Posterior vena cava (tissue), 2 donors: ENCODE data around the gene ARHGAP4. TPM values are rescaled to one million over a fixed set of nuclear protein-coding genes. Genes with fewer than 3 reads are reported as not detected.

Source experiments
- DNase-seq: peaks from one replicate; pipeline ENCODE4 v3.0.0-alpha.2; 2020; ENCODE audit warnings: low spot score
- intact Hi-C, 2 donors: fragments of 100-400 bp; cut with DNase I; formaldehyde crosslinking; loops; one replicate each; pipeline versions ENCODE4 v1.14.1 to v1.14.2; 2022 to 2023
- total RNA-seq, 2 donors: library from RNA; stranded (reverse); fragmentation: NEBNext Ultra II Directional; extraction: Animal tissue kit (Norgen Biotek cat#: 25700); gene quantifications; one replicate each; pipeline ENCODE4 v1.2.1, GENCODE V29; 2021
- donor health status: DM: yes; HTN: yes; CAD: no.
- donor health status: DM: yes; HTN: yes; CAD: no.

Gene ARHGAP4
- total RNA-seq, 2 donors from 2014 or later, result 36.3 to 47.1 TPM

DNA sequence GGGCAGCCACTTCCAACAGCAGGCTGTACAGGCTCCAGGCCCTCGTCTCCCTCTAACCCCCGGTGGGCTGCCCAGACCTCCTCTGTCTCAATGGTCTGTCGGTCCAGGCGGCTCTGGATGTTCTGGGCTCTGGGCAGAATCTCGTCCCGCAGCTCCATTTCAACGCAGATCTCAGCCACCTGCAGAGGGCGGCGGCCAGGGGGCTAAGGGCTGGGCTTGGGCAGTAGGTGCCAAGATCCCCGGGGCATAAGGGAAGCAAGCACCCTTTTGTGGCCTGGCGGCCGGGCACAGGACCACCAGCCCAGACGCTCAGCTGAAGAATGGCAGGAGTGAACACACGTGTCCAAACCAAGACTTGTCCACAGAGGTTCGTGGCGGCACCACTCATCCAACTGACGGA, 12.4 kb downstream of the ARHGAP4 start:
- DNase-seq, result no peak
- intact Hi-C loops, result no loop called here

DNA sequence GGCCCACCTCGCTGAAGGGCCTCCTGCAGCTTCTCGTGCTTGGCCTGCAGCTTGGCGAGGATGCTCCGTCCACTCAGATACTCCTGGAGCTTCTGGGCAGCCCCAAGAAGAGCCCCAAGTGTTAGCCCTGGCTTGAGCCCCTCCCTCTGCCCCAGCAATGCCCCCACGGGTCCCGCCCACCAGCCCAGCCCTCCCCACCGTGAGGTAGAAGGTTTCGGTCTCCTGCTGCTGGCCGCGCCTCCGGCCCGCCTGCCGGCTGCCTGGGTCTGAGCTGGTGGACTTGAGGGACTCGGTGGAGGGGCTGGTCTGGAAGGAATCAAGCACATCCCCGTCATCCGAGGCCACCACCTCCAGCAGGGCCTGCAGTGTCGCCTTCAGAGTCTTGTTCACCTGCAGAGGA, 12.9 kb downstream of the ARHGAP4 start:
- no peak for DNase-seq
- intact Hi-C loops, result no loop called here

DNA sequence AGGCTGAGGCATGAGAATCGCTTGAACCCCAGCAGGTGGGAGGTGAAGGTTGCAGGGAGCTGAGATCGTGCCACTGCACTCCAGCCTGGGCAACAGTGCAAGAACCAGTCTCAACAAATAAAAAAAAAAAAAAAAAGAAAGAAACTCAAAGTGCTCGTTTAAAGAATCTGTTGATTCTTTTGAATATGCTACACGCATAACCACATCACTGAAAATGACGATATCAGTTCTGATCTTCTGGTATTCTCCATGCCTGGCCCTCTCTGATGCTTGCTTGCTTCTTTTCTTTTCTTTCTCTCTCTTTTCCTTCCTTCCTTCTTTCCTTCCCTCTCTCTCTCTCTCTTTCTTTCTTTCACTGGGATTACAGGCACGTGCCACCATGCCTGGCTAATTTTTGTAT, 14.3 kb downstream of the ARHGAP4 start:
- intact Hi-C loops, result no loop called here
- DNase-seq, result no peak

DNA sequence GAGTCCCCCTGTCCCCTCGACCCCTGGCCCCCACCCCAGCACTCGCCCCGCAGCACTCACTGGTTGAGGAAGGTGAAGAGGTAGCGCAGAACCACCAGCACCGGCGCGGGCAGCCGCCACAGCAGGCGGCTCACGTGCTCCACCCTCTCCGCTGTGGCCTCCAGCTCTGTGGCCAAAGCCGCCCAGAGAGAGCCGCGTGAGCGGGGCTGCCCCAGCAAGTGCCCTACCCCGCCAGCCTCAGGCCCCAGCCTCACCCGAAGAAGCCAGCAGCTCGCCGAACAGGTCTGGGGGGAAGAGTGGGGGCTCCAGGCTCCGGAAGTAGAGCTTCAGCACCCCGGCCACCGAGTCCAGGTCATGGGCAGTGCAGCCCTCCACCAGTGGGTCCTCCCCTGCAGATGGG, 15.6 kb downstream of the ARHGAP4 start:
- no peak for DNase-seq
- intact Hi-C loops, result no loop called here

- intact Hi-C loops, result no loop called here
- no peak for DNase-seq
These were observed 16.1 kb downstream of the ARHGAP4 start for GRCh38 chrX:153909980-153910360.

DNA sequence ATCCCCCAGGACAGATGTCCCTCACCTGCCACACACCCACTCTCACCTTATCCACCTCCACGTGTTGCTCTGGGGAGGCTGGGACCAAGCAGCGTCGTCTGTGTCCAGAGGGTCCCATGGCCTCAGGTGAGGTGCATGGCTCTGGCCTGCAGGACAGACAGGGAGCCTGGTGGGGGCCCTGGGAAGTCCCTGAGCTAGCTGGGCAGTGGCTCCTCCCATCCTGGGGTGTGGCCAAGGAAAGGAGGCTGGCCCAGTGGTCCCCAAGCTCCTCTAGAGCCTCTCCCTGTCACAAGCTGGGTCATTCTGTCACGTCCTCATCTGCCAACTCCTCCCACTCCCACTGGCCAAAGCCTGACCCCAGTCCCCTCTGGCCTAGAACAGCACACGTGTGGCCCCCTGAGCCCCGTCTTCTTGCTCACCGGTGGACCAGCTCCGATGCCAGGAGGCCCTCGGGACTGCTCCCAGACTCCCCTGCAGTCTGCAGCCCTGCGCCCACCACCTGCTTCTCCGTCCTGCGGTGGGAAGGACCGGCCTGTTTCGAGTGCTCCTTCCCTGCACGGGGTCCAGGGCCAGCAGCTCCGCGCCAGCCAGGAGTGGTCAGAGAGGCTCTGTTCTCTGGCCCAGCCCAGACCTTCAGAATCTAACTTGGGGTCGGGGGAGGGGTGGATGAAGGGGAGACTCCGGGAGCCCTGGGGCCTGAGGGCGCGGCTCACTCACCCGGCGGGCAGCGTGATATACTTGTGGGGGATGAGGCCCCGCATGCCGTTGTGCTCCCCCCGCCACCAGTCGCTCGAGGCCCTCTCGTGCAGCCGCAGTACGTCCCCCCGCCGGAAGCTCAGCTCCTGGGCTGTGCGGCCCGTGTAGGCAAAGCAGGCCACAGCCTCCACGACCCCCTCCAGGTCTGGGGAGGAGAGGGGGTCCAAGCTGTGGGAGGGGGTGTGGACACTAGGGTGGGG, 16.8 kb downstream of the ARHGAP4 start:
- DNase-seq, result no peak
- intact Hi-C loops, result no loop called here

GRCh38 chrX:153908219-153908860, 17.7 kb downstream of the ARHGAP4 start:
- intact Hi-C loops, result no loop called here
- no peak for DNase-seq

- intact Hi-C loops, result no loop called here
- DNase-seq, result no peak
These were observed 18.6 kb downstream of the ARHGAP4 start for GRCh38 chrX:153907456-153907855.

- intact Hi-C loops, result no loop called here
- DNase-seq, result no peak
These were observed 19.7 kb downstream of the ARHGAP4 start for GRCh38 chrX:153906126-153906917.

DNA sequence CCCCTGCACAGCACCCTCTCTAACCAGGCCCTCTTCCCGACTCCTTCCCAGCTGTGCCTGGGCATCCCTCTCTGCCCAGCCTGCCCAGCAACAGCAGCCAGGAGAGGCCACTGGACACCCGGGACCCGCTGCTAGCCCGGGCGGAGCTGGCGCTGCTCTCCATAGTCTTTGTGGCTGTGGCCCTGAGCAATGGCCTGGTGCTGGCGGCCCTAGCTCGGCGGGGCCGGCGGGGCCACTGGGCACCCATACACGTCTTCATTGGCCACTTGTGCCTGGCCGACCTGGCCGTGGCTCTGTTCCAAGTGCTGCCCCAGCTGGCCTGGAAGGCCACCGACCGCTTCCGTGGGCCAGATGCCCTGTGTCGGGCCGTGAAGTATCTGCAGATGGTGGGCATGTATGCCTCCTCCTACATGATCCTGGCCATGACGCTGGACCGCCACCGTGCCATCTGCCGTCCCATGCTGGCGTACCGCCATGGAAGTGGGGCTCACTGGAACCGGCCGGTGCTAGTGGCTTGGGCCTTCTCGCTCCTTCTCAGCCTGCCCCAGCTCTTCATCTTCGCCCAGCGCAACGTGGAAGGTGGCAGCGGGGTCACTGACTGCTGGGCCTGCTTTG, 20.5 kb downstream of the ARHGAP4 start:
- peak; percentile 80 for DNase-seq

GRCh38 chrX:153903991-153904957, 21.8 kb downstream of the ARHGAP4 start, which contains the start of gene AVPR2:
AVPR2 (plus strand) TSS chrX:153904673; CDS start chrX:153905146, 473 bp downstream.
- intact Hi-C loops, result no loop called here

More for the DNA sequence above, 20.5 kb downstream of the ARHGAP4 start:
- intact Hi-C loops, result no loop called here

DNA sequence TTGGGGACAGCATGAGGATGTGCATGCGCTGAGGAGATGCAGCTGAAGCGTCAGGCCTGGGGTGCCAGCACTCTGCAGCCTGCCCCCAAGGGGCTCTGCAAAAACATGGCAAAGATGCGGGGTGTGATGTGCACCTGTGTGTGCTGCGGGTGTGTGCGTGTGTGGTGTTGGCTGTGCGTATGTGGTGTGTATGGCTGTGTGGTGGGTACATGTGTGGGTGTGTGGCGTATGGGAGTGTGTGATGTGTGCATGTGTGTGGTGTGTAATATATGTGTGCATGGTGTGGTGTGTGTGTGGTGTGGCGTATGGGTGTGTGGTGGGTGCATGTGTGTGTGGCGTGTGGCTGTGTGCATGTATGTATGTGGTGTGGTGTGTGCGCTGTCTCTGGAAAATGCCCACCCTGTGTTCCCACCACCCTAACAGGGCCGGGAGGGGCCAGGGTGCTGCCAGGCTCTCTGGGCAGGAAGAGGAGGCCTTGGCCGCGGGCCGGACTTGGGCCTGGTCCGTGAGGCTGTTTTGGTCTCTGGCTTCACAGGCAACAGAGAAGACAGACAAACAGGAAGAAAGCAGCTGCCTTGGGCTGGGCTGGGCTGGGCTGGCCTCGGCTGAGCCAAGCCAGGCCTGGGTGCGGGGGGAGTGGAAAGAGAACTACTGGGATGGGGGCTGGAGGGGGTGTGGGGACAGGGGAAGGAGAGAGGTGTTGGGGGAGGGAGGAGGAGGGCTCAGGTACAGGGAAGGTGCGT, 22.7 kb downstream of the ARHGAP4 start:
- peak; percentile 83 for DNase-seq
- intact Hi-C loops, result no loop called here

More at GRCh38 chrX:153903991-153904957, 21.8 kb downstream of the ARHGAP4 start, which contains the start of gene AVPR2:
- DNase-seq, result peak; percentile 82

- intact Hi-C loops, result no loop called here
- no peak for DNase-seq
These were observed 23.7 kb downstream of the ARHGAP4 start for GRCh38 chrX:153902385-153902784.

DNA sequence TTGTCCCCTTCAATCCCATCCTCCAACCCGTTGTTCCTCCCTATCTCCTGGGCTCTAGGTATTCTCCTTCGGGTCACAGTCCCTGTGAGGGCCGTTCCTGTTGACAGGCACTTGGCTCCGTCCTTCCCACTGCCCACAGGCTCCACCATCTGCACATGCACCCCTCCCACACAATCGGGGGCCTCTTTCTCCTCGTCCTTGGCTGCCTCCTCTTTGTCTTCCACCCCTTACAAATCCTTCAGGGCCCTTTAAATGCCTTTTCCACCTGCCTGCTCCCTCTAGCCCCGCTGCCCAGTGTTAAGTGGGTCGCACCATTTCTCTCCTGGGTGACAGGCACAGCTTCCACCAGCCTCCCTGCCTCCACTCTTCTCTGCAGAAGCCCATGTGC, 24.3 kb downstream of the ARHGAP4 start:
- no peak for DNase-seq
- intact Hi-C loops, result no loop called here

DNA sequence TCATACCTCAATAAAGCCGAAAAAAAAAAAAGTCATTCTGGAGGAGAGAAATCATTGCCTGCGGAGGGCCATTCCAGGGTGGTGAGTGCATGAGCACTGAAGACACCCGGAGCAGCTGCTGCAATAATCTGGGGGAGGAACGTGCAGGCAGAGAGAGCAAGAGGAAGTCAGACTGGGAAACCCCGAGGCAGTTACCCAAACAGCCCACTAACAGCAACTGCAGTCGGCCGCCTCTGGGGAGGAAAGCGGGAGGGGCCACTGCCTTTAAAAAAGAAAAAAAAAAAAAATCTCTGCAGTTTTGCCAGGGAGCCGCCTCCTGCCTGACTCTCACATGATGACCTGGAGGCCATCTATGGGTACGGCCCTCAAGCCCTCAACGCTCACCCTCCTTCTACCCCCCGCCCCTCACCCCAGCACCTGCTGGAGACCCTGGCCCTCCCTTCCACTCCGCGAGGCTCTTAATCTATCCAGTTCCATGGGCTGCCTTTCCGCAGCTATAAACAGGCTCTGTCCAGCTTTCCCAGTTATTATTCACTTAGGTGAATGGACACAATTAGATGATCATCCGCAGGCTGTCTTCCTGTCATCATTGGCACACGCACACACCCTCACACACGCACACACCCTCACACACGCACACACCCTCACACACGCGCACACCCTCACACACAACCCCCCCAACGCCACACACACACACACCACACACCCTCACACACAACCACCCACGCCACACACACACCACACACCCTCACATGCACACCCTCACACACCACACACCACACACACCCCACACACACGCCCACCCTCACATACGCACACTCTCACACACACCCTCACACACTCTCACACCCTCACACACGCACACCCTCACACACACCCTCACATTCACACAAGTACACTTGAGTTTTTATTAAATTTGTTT, 25.0 kb downstream of the ARHGAP4 start:
- peak; percentile 87 for DNase-seq

DNA sequence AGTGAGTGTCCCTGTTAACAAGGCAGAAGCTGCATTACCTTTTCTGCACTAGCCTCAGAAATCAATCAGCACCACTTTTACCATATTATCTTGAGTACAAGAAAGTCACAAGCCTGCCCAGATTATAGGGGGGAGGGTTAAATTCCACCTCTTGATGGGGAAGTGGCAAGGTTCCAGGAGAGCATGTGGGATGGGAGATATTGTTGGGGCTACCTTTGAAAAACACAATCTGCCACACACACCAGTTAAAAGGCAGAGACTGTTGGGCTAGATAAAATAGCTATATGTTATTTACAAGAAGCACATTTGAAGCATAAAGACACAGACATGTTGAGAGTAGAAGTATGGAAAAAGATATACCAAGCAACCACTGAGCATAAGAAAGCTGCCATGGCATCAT, 28.2 kb downstream of the ARHGAP4 start:
- intact Hi-C loops, result no loop called here
- no peak for DNase-seq

More for the DNA sequence above, 25.0 kb downstream of the ARHGAP4 start:
- intact Hi-C loops, result no loop called here
